ENCODE data around the gene XAGE3.

DNA sequence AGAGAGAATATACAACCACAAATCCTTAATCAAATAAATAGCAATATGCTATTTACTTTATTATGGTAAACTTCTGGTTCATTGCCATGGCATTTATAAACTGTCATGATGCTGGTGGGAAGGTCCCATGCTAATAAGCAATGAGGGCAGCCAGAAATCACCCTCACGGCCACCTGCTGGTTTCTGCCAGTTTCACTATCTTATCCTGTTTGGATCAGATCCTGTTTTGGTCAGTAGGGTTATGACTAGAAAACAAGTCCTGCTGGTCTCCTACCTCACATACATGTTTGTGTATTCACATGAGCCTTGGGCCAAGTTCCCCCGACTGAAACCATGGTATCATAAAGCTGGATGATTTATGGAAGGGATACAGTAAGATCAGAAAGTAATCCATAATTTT lies 28.7 kb downstream of the XAGE3 start:
- TF ChIP-seq, protein P1, sequence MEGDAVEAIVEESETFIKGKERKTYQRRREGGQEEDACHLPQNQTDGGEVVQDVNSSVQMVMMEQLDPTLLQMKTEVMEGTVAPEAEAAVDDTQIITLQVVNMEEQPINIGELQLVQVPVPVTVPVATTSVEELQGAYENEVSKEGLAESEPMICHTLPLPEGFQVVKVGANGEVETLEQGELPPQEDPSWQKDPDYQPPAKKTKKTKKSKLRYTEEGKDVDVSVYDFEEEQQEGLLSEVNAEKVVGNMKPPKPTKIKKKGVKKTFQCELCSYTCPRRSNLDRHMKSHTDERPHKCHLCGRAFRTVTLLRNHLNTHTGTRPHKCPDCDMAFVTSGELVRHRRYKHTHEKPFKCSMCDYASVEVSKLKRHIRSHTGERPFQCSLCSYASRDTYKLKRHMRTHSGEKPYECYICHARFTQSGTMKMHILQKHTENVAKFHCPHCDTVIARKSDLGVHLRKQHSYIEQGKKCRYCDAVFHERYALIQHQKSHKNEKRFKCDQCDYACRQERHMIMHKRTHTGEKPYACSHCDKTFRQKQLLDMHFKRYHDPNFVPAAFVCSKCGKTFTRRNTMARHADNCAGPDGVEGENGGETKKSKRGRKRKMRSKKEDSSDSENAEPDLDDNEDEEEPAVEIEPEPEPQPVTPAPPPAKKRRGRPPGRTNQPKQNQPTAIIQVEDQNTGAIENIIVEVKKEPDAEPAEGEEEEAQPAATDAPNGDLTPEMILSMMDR (IDR thresholded peaks at IDR 0.05): no peak
- TF ChIP-seq POLR2A (IDR thresholded peaks at IDR 0.05): no peak

Data from suprapubic skin (tissue), 3 donors.